Uterus (tissue), 4 donors: ENCODE measurements around the gene RHEX. TPM values are rescaled to one million over a fixed set of nuclear protein-coding genes. Genes with fewer than 3 reads are reported as not detected.

Experiments
- DNase-seq, 2 donors: peaks; one replicate each; pipeline ENCODE4 v3.0.0-alpha.2; 2019 to 2020
- H3K27ac ChIP-seq, 2 donors: fragments of 200-600 bp; sonication (generic); 1 replicate in 1 of 2; 2 replicates in 1 of 2; pipeline ENCODE4 v1.5.1; 2016 to 2018
- H3K27me3 ChIP-seq, 2 donors: fragments of 200-600 bp; sonication (generic); one replicate each; pipeline ENCODE4 v1.5.1; 2018 to 2019; ENCODE audit warnings: control low read depth in 1 of 2
- H3K36me3 ChIP-seq, 2 donors: fragments of 200-600 bp; sonication (generic); one replicate each; pipeline ENCODE4 v1.5.1; 2019; ENCODE audit warnings: control low read depth in 1 of 2
- H3K4me1 ChIP-seq, 2 donors: fragments of 200-600 bp; sonication (generic); one replicate each; pipeline ENCODE4 v1.5.1; 2018 to 2019; ENCODE audit warnings: control low read depth in 1 of 2
- H3K4me3 ChIP-seq, 2 donors: fragments of 200-600 bp; sonication (generic); 1 replicate in 1 of 2; 2 replicates in 1 of 2; pipeline ENCODE4 v1.5.1; 2018 to 2019; ENCODE audit warnings: mild to moderate bottlenecking in 1 of 2
- H3K9me3 ChIP-seq, 2 donors: fragments of 200-600 bp; sonication (generic); one replicate each; pipeline ENCODE4 v1.5.1; 2019; ENCODE audit warnings: control low read depth in 1 of 2
- CTCF ChIP-seq, 4 experiments: fragments of 200-600 bp in 2 of 4; fragments of 450-650 bp in 2 of 4; sonication (generic) in 2 of 4; IDR thresholded peaks; one replicate each; pipeline ENCODE4 v1.5.1; 2016 to 2019; ENCODE audit warnings: antibody characterized with exemption in 4 of 4, mild to moderate bottlenecking in 2 of 4, moderate library complexity in 1 of 4
- POLR2A ChIP-seq, 2 donors: fragments of 450-650 bp; IDR thresholded peaks; one replicate each; pipeline ENCODE4 v1.6.1; 2016; ENCODE audit warnings: antibody characterized with exemption in 2 of 2, mild to moderate bottlenecking in 1 of 2, moderate library complexity in 1 of 2
- intact Hi-C: fragments of 100-400 bp; cut with DNase I; formaldehyde crosslinking; loops from one replicate; pipeline ENCODE4 v1.15.1; 2023; ENCODE audit warnings: low total_unique reads
- total RNA-seq, 4 donors: library from RNA; depleted of rRNA in 3 of 4; stranded (reverse); fragments of >200 nt in 3 of 4; gene quantifications; one replicate each; pipeline versions ENCODE4 v1.1.0 to v1.2.4, GENCODE V29; 2014 to 2023
- donor health status: DM: yes; HTN: yes; CAD: no.

Gene RHEX
- total RNA-seq, 4 donors from 2014 or later, result 3.6 to 6.4 (median 5.6) TPM; not detected in 1

- DNase-seq, result peak; percentile 82 to 84
- intact Hi-C loops, result loop anchor here (5.0 to 10.0 kb wide), 3 partner anchors 122 to 312 kb away; no protein-coding TSS in a partner anchor
- TF ChIP-seq CTCF (IDR thresholded peaks at IDR 0.05), result peak; percentile 80 to 96 (median 85)
- TF ChIP-seq POLR2A (IDR thresholded peaks at IDR 0.05), result no peak
- Histone ChIP-seq H3K9me3 (no peaks in the 10 kb centered on the region), H3K27me3 (no peaks in the 10 kb centered on the region), H3K4me1 (no peaks in the 10 kb centered on the region), H3K4me3 (no peak overlapping the region), H3K27ac (no peak overlapping the region), H3K36me3 (no peaks in the 10 kb centered on the region)
Observed at GRCh38 chr1:206106328-206107167, 53.6 kb downstream of the RHEX start.

- TF ChIP-seq POLR2A (IDR thresholded peaks at IDR 0.05) (no peak), CTCF (IDR thresholded peaks at IDR 0.05) (no peak)
- no peaks in the 10 kb centered on the region for H3K9me3 ChIP-seq
Observed at GRCh38 chr1:206107168-206107544, 54.2 kb downstream of the RHEX start.

GRCh38 chr1:206108635-206109034 is 55.7 kb downstream of the RHEX start:
- Histone ChIP-seq H3K4me1 (no peaks in the 10 kb centered on the region), H3K27ac (no peak overlapping the region), H3K36me3 (no peaks in the 10 kb centered on the region), H3K4me3 (no peak overlapping the region), H3K27me3 (no peaks in the 10 kb centered on the region), H3K9me3 (no peaks in the 10 kb centered on the region)
- TF ChIP-seq POLR2A (IDR thresholded peaks at IDR 0.05) (no peak), CTCF (IDR thresholded peaks at IDR 0.05) (no peak)
- intact Hi-C loops, result loop anchor here (5.0 to 10.0 kb wide), 3 partner anchors 124 to 314 kb away; no protein-coding TSS in a partner anchor
- DNase-seq, result no peak

More at GRCh38 chr1:206107168-206107544, 54.2 kb downstream of the RHEX start:
- Histone ChIP-seq H3K4me3 (no peak overlapping the region), H3K36me3 (no peaks in the 10 kb centered on the region), H3K27me3 (no peaks in the 10 kb centered on the region), H3K4me1 (no peaks in the 10 kb centered on the region), H3K27ac (no peak overlapping the region)
- DNase-seq, result peak in 1 of 2 donors; percentile 24
- intact Hi-C loops, result loop anchor here (5.0 to 10.0 kb wide), 3 partner anchors 122 to 312 kb away; no protein-coding TSS in a partner anchor

GRCh38 chr1:206109718-206110117 is 56.7 kb downstream of the RHEX start:
- Histone ChIP-seq H3K27me3 (no peaks in the 10 kb centered on the region), H3K4me3 (no peak overlapping the region), H3K36me3 (no peaks in the 10 kb centered on the region), H3K4me1 (no peaks in the 10 kb centered on the region), H3K27ac (no peak overlapping the region), H3K9me3 (no peaks in the 10 kb centered on the region)
- TF ChIP-seq CTCF (IDR thresholded peaks at IDR 0.05) (no peak), POLR2A (IDR thresholded peaks at IDR 0.05) (no peak)
- intact Hi-C loops, result loop anchor here (5.0 to 10.0 kb wide), 3 partner anchors 125 to 315 kb away; no protein-coding TSS in a partner anchor
- DNase-seq, result no peak

GRCh38 chr1:206110161-206110560 is 57.2 kb downstream of the RHEX start:
- no peaks in the 10 kb centered on the region for H3K36me3 ChIP-seq
- no peak for DNase-seq
- no peak for TF ChIP-seq CTCF (IDR thresholded peaks at IDR 0.05)
- no peak for TF ChIP-seq POLR2A (IDR thresholded peaks at IDR 0.05)
- intact Hi-C loops, result no loop called here
- H3K4me3 ChIP-seq, result no peak overlapping the region
- no peaks in the 10 kb centered on the region for H3K9me3 ChIP-seq
- H3K27ac ChIP-seq, result no peak overlapping the region
- no peaks in the 10 kb centered on the region for H3K27me3 ChIP-seq
- H3K4me1 ChIP-seq, result no peaks in the 10 kb centered on the region
